H1 (cell line): ENCODE measurements around the gene ZNF576. TPM values are rescaled to one million over a fixed set of nuclear protein-coding genes. Genes with fewer than 3 reads are reported as not detected.

Experiments used
- CTCF ChIA-PET: fragments of 300-600 bp; sonication (Branson Sonifier 250); formaldehyde crosslinking; loops from one replicate; lab custom pipeline; 2021; ENCODE audit not compliant: partially characterized antibody; lab: Charles Lee
- POLR2A ChIA-PET: fragments of 300-600 bp; sonication (Branson Sonifier 250); formaldehyde crosslinking; loops from one replicate; lab custom pipeline; 2021; ENCODE audit warnings: inconsistent platforms; ENCODE audit not compliant: partially characterized antibody; lab: Charles Lee
- DNase-seq, 2 experiments: peaks; one replicate each; pipeline versions ENCODE4 v3.0.0 to v3.0.0-alpha.2; 2010 to 2022; ENCODE audit warnings: low spot score in 2 of 2, low read depth in 1 of 2, mixed read lengths in 1 of 2
- FAIRE-seq: peaks from 2 replicates; lab custom pipeline; 2011; peaks lifted over from hg19 to GRCh38; lab: Jason Lieb, UNC
- H2AFZ ChIP-seq: 2 replicates; pipeline ENCODE4 v1.8.1; 2012; ENCODE audit warnings: low read length, inconsistent platforms
- H2AK5ac ChIP-seq: 2 replicates; pipeline ENCODE4 v1.6.1; 2013; ENCODE audit warnings: low read depth, low read length
- H2BK120ac ChIP-seq: replicated peaks from 2 replicates; pipeline ENCODE3; 2013; ENCODE audit warnings: low read depth, low read length, inconsistent platforms
- H2BK12ac ChIP-seq: 2 replicates; pipeline ENCODE4 v1.6.1; 2013; ENCODE audit warnings: low read depth, low read length
- H2BK15ac ChIP-seq: 2 replicates; pipeline ENCODE4 v1.6.1; 2013; ENCODE audit warnings: low read length
- H2BK20ac ChIP-seq: 2 replicates; pipeline ENCODE4 v1.6.1; 2013; ENCODE audit warnings: low read length
- H2BK5ac ChIP-seq: 2 replicates; pipeline ENCODE4 v1.6.1; 2013; ENCODE audit warnings: low read depth, low read length
- H3K14ac ChIP-seq: 2 replicates; pipeline ENCODE4 v1.6.1; 2013; ENCODE audit warnings: inconsistent platforms; ENCODE audit not compliant: insufficient read length
- H3K18ac ChIP-seq: 2 replicates; pipeline ENCODE4 v1.6.1; 2013; ENCODE audit warnings: low read length; ENCODE audit errors: extremely low read depth
- H3K23ac ChIP-seq: 2 replicates; pipeline ENCODE4 v1.6.1; 2013; ENCODE audit warnings: inconsistent platforms; ENCODE audit not compliant: insufficient read length
- H3K23me2 ChIP-seq: 2 replicates; pipeline ENCODE4 v1.6.1; 2013; ENCODE audit warnings: low read depth, low read length
- H3K27ac ChIP-seq: 2 replicates; pipeline ENCODE4 v1.6.1; 2011; ENCODE audit warnings: low read depth, low read length, inconsistent platforms
- H3K27me3 ChIP-seq, 4 experiments: replicated peaks in 1 of 4; 1 replicate in 1 of 4; 2 replicates in 3 of 4; pipeline versions ENCODE4 v1.6.1 to v1.8.1; 2011 to 2013; ENCODE audit warnings: low read length in 3 of 4, mild to moderate bottlenecking in 3 of 4, inconsistent platforms in 2 of 4, mixed read lengths in 2 of 4, moderate library complexity in 1 of 4; ENCODE audit not compliant: control insufficient read depth in 3 of 4, insufficient read depth in 3 of 4; ENCODE audit errors: extremely low read depth in 1 of 4
- H3K36me3 ChIP-seq, 4 experiments: 2 replicates each; pipeline versions ENCODE4 v1.6.1 to v1.8.1; 2011 to 2013; ENCODE audit warnings: mild to moderate bottlenecking in 4 of 4, low read length in 3 of 4, moderate library complexity in 2 of 4, control low read depth in 1 of 4, inconsistent platforms in 1 of 4; ENCODE audit not compliant: insufficient read depth in 4 of 4, control insufficient read depth in 2 of 4
- H3K4ac ChIP-seq: replicated peaks from 2 replicates; pipeline ENCODE3; 2013; ENCODE audit warnings: low read length, low read depth, mixed read lengths, inconsistent platforms; ENCODE audit not compliant: insufficient read length
- H3K4me1 ChIP-seq, 4 experiments: replicated peaks in 1 of 4; 1 replicate in 1 of 4; 2 replicates in 3 of 4; pipeline versions ENCODE4 v1.6.1 to v1.8.1; 2011 to 2013; ENCODE audit warnings: low read length in 3 of 4, inconsistent platforms in 2 of 4, mixed read lengths in 1 of 4; ENCODE audit not compliant: insufficient read depth in 4 of 4, control insufficient read depth in 3 of 4
- H3K4me2 ChIP-seq, 2 experiments: 2 replicates each; pipeline versions ENCODE4 v1.6.1 to v1.8.1; 2011 to 2013; ENCODE audit warnings: low read depth in 2 of 2, low read length in 2 of 2, control low read depth in 1 of 2, inconsistent platforms in 1 of 2, mild to moderate bottlenecking in 1 of 2; ENCODE audit not compliant: insufficient read depth in 1 of 2
- H3K4me3 ChIP-seq, 4 experiments: fragments of 200-600, 300-600 bp in 1 of 4; sonication (generic), shearing (Covaris generic), sonication (Bioruptor Twin) in 1 of 4; 2 replicates each; pipeline versions ENCODE4 v1.5.1 to v1.8.1; 2011 to 2016; ENCODE audit warnings: low read length in 4 of 4, low read depth in 3 of 4, control low read depth in 2 of 4, inconsistent platforms in 2 of 4, mild to moderate bottlenecking in 2 of 4, mixed read lengths in 1 of 4, moderate library complexity in 1 of 4; ENCODE audit not compliant: insufficient read depth in 2 of 4; ENCODE audit errors: extremely low read depth in 1 of 4
- H3K56ac ChIP-seq: replicated peaks from 2 replicates; pipeline ENCODE3; 2013; ENCODE audit warnings: low read depth, mild to moderate bottlenecking, mixed read lengths, low read length, inconsistent platforms; ENCODE audit not compliant: insufficient read length
- H3K79me1 ChIP-seq: 2 replicates; pipeline ENCODE4 v1.6.1; 2013; ENCODE audit warnings: low read depth, low read length, control low read depth
- H3K79me2 ChIP-seq, 2 experiments: 2 replicates each; pipeline versions ENCODE4 v1.6.1 to v1.8.1; 2012 to 2013; ENCODE audit warnings: low read length in 2 of 2, mild to moderate bottlenecking in 2 of 2, inconsistent platforms in 1 of 2; ENCODE audit not compliant: insufficient read depth in 2 of 2, control insufficient read depth in 1 of 2
- H3K9ac ChIP-seq, 4 experiments: replicated peaks in 1 of 4; 1 replicate in 1 of 4; 2 replicates in 3 of 4; pipeline versions ENCODE4 v1.6.1 to v1.8.1; 2011 to 2013; ENCODE audit warnings: low read depth in 3 of 4, low read length in 3 of 4, control low read depth in 2 of 4, mild to moderate bottlenecking in 2 of 4, moderate library complexity in 2 of 4, inconsistent platforms in 1 of 4; ENCODE audit errors: extremely low read depth in 1 of 4
- H3K9me3 ChIP-seq, 2 experiments: 2 replicates each; pipeline versions ENCODE4 v1.6.1 to v1.8.1; 2012 to 2013; ENCODE audit warnings: mild to moderate bottlenecking in 2 of 2, moderate library complexity in 2 of 2, control low read depth in 1 of 2, inconsistent platforms in 1 of 2, low read depth in 1 of 2, low read length in 1 of 2, mixed read lengths in 1 of 2; ENCODE audit not compliant: insufficient read depth in 2 of 2
- H4K20me1 ChIP-seq, 2 experiments: replicated peaks in 1 of 2; 2 replicates each; pipeline versions ENCODE3 to v1.8.1; 2011 to 2013; ENCODE audit warnings: inconsistent platforms in 2 of 2, low read length in 2 of 2, mild to moderate bottlenecking in 1 of 2; ENCODE audit not compliant: insufficient read depth in 2 of 2, control insufficient read depth in 1 of 2
- H4K5ac ChIP-seq: 2 replicates; pipeline ENCODE4 v1.6.1; 2013; ENCODE audit warnings: low read length, low read depth, mixed read lengths, inconsistent platforms; ENCODE audit not compliant: insufficient read length
- H4K8ac ChIP-seq: 2 replicates; pipeline ENCODE4 v1.8.0; 2013; ENCODE audit warnings: mild to moderate bottlenecking, moderate library complexity, low read length, inconsistent platforms; ENCODE audit not compliant: insufficient read depth; ENCODE audit errors: extremely low read depth
- H4K91ac ChIP-seq: replicated peaks from 2 replicates; pipeline ENCODE3; 2013; ENCODE audit warnings: low read length, mixed read lengths, inconsistent platforms; ENCODE audit not compliant: insufficient read length
- RFX5 ChIP-seq: IDR thresholded peaks from 2 replicates; pipeline ENCODE4 v1.6.1; 2011; ENCODE audit warnings: low read depth, low read length, improper control_type of control experiment, borderline replicate concordance
- RXRA ChIP-seq: IDR thresholded peaks from 2 replicates; pipeline ENCODE4 v1.6.1; 2011; ENCODE audit warnings: low read depth, mild to moderate bottlenecking, low read length, moderate library complexity; ENCODE audit not compliant: insufficient read depth
- SP2 ChIP-seq: IDR thresholded peaks from 2 replicates; pipeline ENCODE4 v1.6.1; 2012; ENCODE audit warnings: mild to moderate bottlenecking, low read length, inconsistent platforms
- WGBS, 2 experiments: shearing (Covaris generic) in 1 of 2; methylation state at CpG; one replicate each; pipeline versions ENCODE4 v1.1.6 to v1.1.7; 2013 to 2015; ENCODE audit warnings: low lambda C conversion rate in 2 of 2, mixed read lengths in 2 of 2, inconsistent platforms in 1 of 2, low coverage in 1 of 2, missing lambda C conversion rate in 1 of 2; ENCODE audit not compliant: insufficient replicate concordance in 2 of 2, insufficient coverage in 1 of 2, insufficient read length in 1 of 2; ENCODE audit errors: extremely low coverage in 1 of 2, missing lambda C conversion rate in 1 of 2; 5-methylcytosine and 5-hydroxymethylcytosine counted together
- polyA plus RNA-seq, 7 experiments: library from polyadenylated mRNA; depleted of rRNA in 3 of 7; stranded (reverse) in 5 of 7; unstranded in 2 of 7; fragments of >200 nt in 5 of 7; fragments of 200-250 nt in 2 of 7; gene quantifications; 1 replicate in 5 of 7; 2 replicates in 1 of 7; 4 replicates in 1 of 7; pipeline versions ENCODE4 v1.2.1 to v1.2.3, GENCODE V29; 2011 to 2013; ENCODE audit warnings: missing spikeins in 2 of 7, mixed read lengths in 2 of 7
- total RNA-seq: library from RNA; stranded (reverse); fragmentation: NEBNext Ultra II Directional; extraction: Animal tissue kit (Norgen Biotek cat#: 25700); gene quantifications from 2 replicates; pipeline ENCODE4 v1.2.1, GENCODE V29; 2021

The ZNF576 gene
- total and polyA plus RNA-seq, 2 of the 8 experiments (the other 6 are each of a cell fraction or from before 2014, with no cell fraction given) = 13.6 to 32.4 TPM

DNA sequence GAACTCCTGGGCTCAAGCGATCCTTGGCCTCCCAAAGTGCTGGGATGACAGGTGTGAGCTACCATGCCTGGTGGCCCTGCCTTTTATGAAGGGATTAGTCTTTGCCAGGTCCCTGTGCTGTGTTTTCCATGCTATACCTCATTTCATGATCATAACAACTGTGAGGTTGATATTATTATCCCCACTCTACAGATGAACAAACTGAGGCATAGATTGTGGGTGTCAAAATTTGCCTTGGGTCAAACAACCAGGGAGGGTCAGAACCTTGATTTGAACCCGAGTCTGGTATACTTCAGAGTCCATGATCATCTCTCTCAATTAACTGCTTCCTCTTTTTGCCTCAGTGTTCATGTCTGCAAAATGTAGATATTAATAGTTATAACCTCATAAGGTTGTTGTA is 13.9 kb upstream of the ZNF576 start:
- Histone ChIP-seq H3K9ac (no peak overlapping the region), H3K79me2 (no peaks in the 10 kb centered on the region), H3K4ac (no peak overlapping the region), H3K23me2 (peaks cover 16% of the 10 kb centered on the region), H2BK5ac (no peak overlapping the region), H3K4me1 (peaks cover 0 to 7% (median 3%) of the 10 kb centered on the region in 4 experiments; a peak in 5 of 7 replicates), H3K14ac (no peak overlapping the region), H3K56ac (no peak overlapping the region), H3K36me3 (peaks cover 0 to 4% (median 0%) of the 10 kb centered on the region in 4 experiments; a peak in 2 of 8 replicates), H2BK120ac (no peak overlapping the region), H3K27ac (no peak overlapping the region), H3K4me2 (no peak overlapping the region), H3K23ac (no peak overlapping the region), H3K4me3 (no peak overlapping the region), H2BK12ac (no peak overlapping the region), H3K79me1 (peaks cover 5% of the 10 kb centered on the region; the same call in 1 of the 2 replicates), H3K9me3 (no peaks in the 10 kb centered on the region), H2AK5ac (no peak overlapping the region), H4K20me1 (peaks cover 0 to 4% of the 10 kb centered on the region in 2 experiments), H2AFZ (no peak overlapping the region), H4K91ac (no peak overlapping the region), H2BK15ac (no peak overlapping the region), H2BK20ac (no peak overlapping the region), H3K27me3 (no peaks in the 10 kb centered on the region), H4K5ac (no peak overlapping the region), H3K18ac (no peak overlapping the region), H4K8ac (no peak overlapping the region)
- 72% methylated on average over 2 of the region's 2 CpGs; no CpG with 5 or more reads in 1 of the 2 experiments for WGBS, 2 experiments
- ChIA-PET CTCF (interaction anchor here (0.7 to 6.9 kb wide), 6 partner anchors 8 to 80 kb away, joined by 3 to 45 read pairs (median 4); partner anchors contain the start of gene IRGQ), POLR2A (interaction anchor here (0.6 to 3.6 kb wide), 4 partner anchors 7 to 15 kb away, joined by 3 to 22 read pairs (median 9); no protein-coding TSS in a partner anchor)
- TF ChIP-seq RFX5 (no peak), SP2 (no peak), RXRA (no peak)
- FAIRE-seq (no peak), DNase-seq (no peak)
